ENCODE data around the gene TMEM63C. TPM values are rescaled to one million over a fixed set of nuclear protein-coding genes. Genes with fewer than 3 reads are reported as not detected.

Gene TMEM63C
- total and polyA plus RNA-seq, 2 donors (not counting 3 experiments of a cell fraction or from before 2014, with no cell fraction given) = not detected

- DNase-seq (ENCODE audit: low read depth, low spot score) (no peak), FAIRE-seq (no peak)
- intact Hi-C loops (cut with micrococcal nuclease) (loop anchor here (10.0 kb wide), 1 partner anchor 396 kb away; no protein-coding TSS in a partner anchor), dilution Hi-C loops (cut with MboI; ENCODE audit: extremely low pct_ligation_motif_present, low sequenced_read_pairs) (no loop called here)
- H3K4me2 ChIP-seq (ENCODE audit: insufficient read depth, low read length) = no peak overlapping the region
- no peaks in the 10 kb centered on the region for H3K4me1 ChIP-seq (ENCODE audit: control insufficient read depth, extremely low read depth, insufficient read depth, low read length)
- H3K9ac ChIP-seq (replicated peaks; ENCODE audit: extremely low read depth, insufficient read depth, low read length) = no peak overlapping the region
- H3K27me3 ChIP-seq (ENCODE audit: control insufficient read depth in 2 of 2, insufficient read depth in 2 of 2, low read length in 2 of 2) = peaks cover 4 to 6% of the 10 kb centered on the region in 2 experiments
- no peaks in the 10 kb centered on the region for H3K9me3 ChIP-seq (replicated peaks; ENCODE audit: control insufficient read depth, insufficient read depth, low read length)
- H3K4me3 ChIP-seq (replicated peaks in 1 of 3; ENCODE audit: insufficient read depth in 1 of 3, low read depth in 1 of 3, low read length in 3 of 3) = no peak overlapping the region
- no peaks in the 10 kb centered on the region for H3K79me2 ChIP-seq (ENCODE audit: control insufficient read depth, insufficient read depth, low read length)
- CTCF ChIA-PET = interaction anchor here (1.3 kb wide), 1 partner anchor 35 kb away, joined by 3 read pairs; no protein-coding TSS in a partner anchor
- POLR2A ChIA-PET = no interaction called here
- H2AFZ ChIP-seq (ENCODE audit: low read depth, low read length) = no peak overlapping the region
- no TSS peak for BruUV-seq (replicated peaks)
- TF ChIP-seq MAX (IDR thresholded peaks at IDR 0.05; ENCODE audit: insufficient read depth, insufficient read length) (no peak), EZH2 (IDR thresholded peaks at IDR 0.05; ENCODE audit: borderline replicate concordance, low read depth, low read length, severe bottlenecking) (no peak), CTCF (IDR thresholded peaks at IDR 0.05; ENCODE audit: extremely low read depth in 1 of 2, insufficient read depth in 1 of 2, low read depth in 1 of 2, low read length in 2 of 2) (no peak), MYC (IDR thresholded peaks at IDR 0.05; ENCODE audit: low read depth, low read length) (no peak), JUN (IDR thresholded peaks at IDR 0.05; ENCODE audit: borderline replicate concordance, insufficient read depth, insufficient read length, low read depth) (no peak), POLR2AphosphoS5 (IDR thresholded peaks at IDR 0.05; ENCODE audit: insufficient read depth, low read depth, low read length) (no peak), GATA2 (IDR thresholded peaks at IDR 0.05; ENCODE audit: insufficient read depth, insufficient read length, low read depth, low read length) (no peak), FOS (IDR thresholded peaks at IDR 0.05; ENCODE audit: borderline replicate concordance, insufficient read depth, low read length) (no peak), POLR2A (IDR thresholded peaks at IDR 0.05; ENCODE audit: low read depth, low read length) (no peak)
- no peaks in the 10 kb centered on the region for H3K36me3 ChIP-seq (ENCODE audit: control insufficient read depth in 2 of 2, extremely low read depth in 1 of 2, insufficient read depth in 2 of 2, low read length in 2 of 2)
- no peaks in the 10 kb centered on the region for H3K9me1 ChIP-seq (replicated peaks; ENCODE audit: control insufficient read depth, extremely low read depth, insufficient read depth, low read length)
- no peaks in the 10 kb centered on the region for H4K20me1 ChIP-seq (replicated peaks; ENCODE audit: control insufficient read depth, extremely low read depth, insufficient read depth, low read length)
- no peak overlapping the region for H3K27ac ChIP-seq (ENCODE audit: insufficient read depth, low read depth, low read length)
Observed at GRCh38 chr14:77158882-77159255, 22.7 kb upstream of the TMEM63C start.
